ENCODE measurements around the gene AZU1.

AZU1 gene

DNA sequence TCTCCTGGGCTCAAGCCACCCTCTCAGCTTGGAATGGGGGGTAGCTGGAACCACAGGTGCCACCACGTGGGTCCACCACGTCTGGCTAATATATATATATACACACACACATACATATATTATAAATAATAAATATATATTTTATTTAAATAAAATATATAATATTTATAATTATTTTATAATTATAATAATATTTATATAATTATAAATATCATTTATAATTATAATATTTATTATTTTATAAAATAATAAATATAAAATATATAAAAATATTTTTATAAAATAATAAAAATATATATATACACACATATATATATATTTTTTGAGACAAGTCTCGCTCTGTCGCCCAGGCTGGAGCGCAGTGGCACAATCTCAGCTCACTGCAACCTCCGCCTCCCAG lies 26.9 kb downstream of the AZU1 start:
- DNase-seq (ENCODE audit: low read depth) = no peak
- no peak overlapping the region for H3K4me3 ChIP-seq (ENCODE audit: low read depth, low read length)
- no peak for TF ChIP-seq CTCF (conservative IDR thresholded peaks at IDR 0.05; ENCODE audit: low read depth, low read length)

DNA sequence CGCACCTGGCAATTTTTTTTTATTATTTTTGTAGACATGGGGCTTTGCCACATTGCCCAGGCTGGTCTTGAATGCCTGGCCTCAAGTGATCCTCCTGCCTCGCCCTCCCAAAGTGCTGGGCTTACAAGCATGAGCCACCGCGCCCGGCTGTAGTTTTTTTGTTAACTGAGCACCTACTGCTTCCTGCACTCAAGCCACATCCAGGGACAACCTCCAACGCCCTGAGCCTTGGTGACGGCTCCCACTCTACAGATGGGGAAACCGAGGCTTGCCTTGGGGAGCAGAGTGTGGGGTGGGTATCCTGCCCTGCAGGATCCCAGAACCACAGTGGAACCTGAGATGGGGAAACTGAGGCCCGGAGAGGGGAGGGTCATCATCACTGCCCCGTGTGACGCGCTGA lies 27.5 kb downstream of the AZU1 start:
- H3K4me3 ChIP-seq (ENCODE audit: low read depth, low read length) = no peak overlapping the region
- no peak for DNase-seq (ENCODE audit: low read depth)
- TF ChIP-seq CTCF (conservative IDR thresholded peaks at IDR 0.05; ENCODE audit: low read depth, low read length) = no peak

GRCh38 chr19:855566-856120 lies 28.0 kb downstream of the AZU1 start:
- no peak for TF ChIP-seq CTCF (conservative IDR thresholded peaks at IDR 0.05; ENCODE audit: low read depth, low read length)
- H3K4me3 ChIP-seq (ENCODE audit: low read depth, low read length) = no peak overlapping the region
- no peak for DNase-seq (ENCODE audit: low read depth)

DNA sequence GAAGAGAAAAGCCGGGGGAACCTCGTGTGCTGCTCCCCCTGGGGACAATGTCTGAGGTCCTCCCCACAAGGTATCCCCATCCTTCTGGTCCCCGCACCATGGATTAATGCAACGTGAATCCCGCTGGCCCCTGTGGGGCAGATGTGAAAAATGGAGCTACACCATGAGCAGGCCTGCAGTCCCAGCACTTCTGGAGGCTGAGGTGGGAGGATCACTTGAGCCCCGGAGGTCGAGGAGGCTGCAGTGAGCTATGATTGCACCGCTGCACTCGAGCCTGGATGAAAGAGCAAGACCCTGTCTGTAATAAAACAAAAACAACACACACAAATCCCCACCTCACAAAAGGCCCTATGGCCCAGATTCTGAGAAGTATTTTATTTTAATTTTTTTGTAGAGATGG lies 30.6 kb downstream of the AZU1 start:
- no peak for TF ChIP-seq CTCF (conservative IDR thresholded peaks at IDR 0.05; ENCODE audit: low read depth, low read length)
- no peak overlapping the region for H3K4me3 ChIP-seq (ENCODE audit: low read depth, low read length)

DNA sequence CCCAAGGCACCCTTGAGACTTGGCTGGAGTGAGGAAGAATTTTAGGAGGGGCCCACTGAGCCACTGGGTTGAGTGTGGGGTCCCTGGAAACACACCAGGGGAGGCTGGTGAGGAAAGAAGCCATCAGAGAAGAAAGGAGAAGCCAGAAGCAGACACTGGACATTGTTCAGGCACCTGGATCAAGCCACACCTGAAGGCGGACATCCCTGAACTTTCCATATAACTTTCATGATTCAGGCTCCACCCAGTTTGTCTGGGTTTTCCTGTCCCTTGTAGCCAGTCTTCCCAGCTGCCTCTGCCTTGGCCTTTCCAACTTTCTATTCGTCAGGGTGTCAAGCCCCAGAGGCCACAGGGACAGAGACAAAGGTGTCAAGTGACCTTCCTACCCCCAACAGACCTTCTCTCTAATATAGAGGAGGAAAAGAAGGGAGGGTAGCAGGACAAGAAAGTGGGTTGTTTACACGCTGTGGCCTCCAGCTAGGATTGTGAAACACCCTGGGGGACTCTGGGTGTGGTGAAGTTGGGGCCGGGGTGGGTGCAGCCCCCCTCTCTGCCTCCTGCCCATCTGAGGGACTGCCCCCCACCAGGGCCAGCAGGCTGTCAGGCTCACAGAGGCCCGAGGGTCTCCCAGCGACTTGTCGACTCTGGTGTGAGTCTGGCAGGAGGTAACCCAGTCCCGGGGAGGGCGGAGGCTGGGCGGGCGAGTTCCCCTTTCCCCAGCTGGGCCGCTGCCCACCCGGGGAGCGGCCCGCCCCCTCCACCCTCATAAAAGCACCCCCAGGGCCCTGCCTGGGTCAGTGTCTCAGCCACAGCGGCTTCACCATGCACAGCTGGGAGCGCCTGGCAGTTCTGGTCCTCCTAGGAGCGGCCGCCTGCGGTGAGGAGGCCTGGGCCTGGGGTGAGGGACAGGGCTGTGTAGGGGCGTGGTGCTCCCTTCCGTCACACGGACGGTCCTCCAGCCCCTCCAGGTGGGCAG lies 31.5 kb downstream of the AZU1 start, which contains the start of gene CFD:
TSS of gene CFD (plus strand) at position 797 of the 976 bp plus-strand sequence. CDS start at position 823, 26 bp downstream.
- no peak for TF ChIP-seq CTCF (conservative IDR thresholded peaks at IDR 0.05; ENCODE audit: low read depth, low read length)
- no peak for DNase-seq (ENCODE audit: low read depth)
- peak within 1 kb of the TSS; percentile 52 for H3K4me3 ChIP-seq (ENCODE audit: low read depth, low read length)

More for the DNA sequence above, 30.6 kb downstream of the AZU1 start:
- DNase-seq (ENCODE audit: low read depth) = no peak

DNA sequence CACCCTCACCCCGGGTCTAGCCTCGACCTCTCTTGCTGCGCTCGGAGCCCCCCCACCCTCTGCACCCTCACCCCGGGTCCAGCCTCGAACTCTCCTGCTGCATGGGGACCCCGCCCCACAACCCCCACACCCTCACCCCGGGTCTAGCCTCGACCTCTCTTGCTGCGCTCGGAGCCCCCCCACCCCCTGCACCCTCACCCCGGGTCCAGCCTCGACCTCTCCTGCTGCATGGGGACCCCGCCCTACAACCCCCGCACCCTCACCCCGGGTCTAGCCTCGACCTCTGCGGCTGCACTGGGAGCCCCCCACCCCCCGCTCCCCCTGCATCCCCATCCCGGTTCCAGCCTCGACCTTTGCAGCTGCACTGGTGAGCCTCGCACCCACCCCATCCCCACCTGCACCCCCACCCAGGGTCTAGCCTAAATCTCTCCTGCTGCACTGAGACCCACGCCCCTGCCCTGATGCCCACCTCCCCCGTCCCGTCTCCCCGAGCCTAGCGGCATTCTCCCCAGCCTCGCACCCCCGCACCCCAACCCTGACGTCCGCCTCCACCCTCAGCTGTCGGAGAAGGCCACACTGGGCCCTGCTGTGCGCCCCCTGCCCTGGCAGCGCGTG lies 33.6 kb downstream of the AZU1 start:
- no peak overlapping the region for H3K4me3 ChIP-seq (ENCODE audit: low read depth, low read length)
- DNase-seq (ENCODE audit: low read depth) = no peak
- no peak for TF ChIP-seq CTCF (conservative IDR thresholded peaks at IDR 0.05; ENCODE audit: low read depth, low read length)

Data from choroid plexus epithelial cell (primary cell).